GM18868 (cell line): Measurements from ENCODE around the gene SLC7A5.
"Not testable (repeated sequence)": the region's sequence is repeated elsewhere in the genome, so short reads cannot be mapped to it uniquely, and the experiment has no call there.

ENCODE experiments used
- ATAC-seq: cut with Tn5 transposase; IDR thresholded peaks from one replicate; pipeline ENCODE4 v1.9.1; 2021; ENCODE audit warnings: mild to moderate bottlenecking, moderate library complexity; ENCODE audit not compliant: unreplicated experiment

Gene SLC7A5

GRCh38 chr16:87802670-87803069 is 66.6 kb downstream of the SLC7A5 start:
- no peak for ATAC-seq

- no peak for ATAC-seq
Measured at GRCh38 chr16:87801679-87802259, 67.5 kb downstream of the SLC7A5 start.

GRCh38 chr16:87800497-87800896 is 68.8 kb downstream of the SLC7A5 start:
- no peak for ATAC-seq

- no peak for ATAC-seq
Measured at GRCh38 chr16:87795336-87795735, 74.0 kb downstream of the SLC7A5 start.

- no peak for ATAC-seq
Measured at GRCh38 chr16:87794485-87795078, 74.7 kb downstream of the SLC7A5 start.

GRCh38 chr16:87792205-87792565 is 77.1 kb downstream of the SLC7A5 start:
- ATAC-seq = no peak

GRCh38 chr16:87791295-87792204 is 77.8 kb downstream of the SLC7A5 start:
- no peak for ATAC-seq

- no peak for ATAC-seq
Measured at GRCh38 chr16:87790292-87791100, 78.8 kb downstream of the SLC7A5 start.

- ATAC-seq = no peak
Measured at GRCh38 chr16:87789437-87790291, 79.6 kb downstream of the SLC7A5 start.

GRCh38 chr16:87788730-87789436 is 80.4 kb downstream of the SLC7A5 start:
- ATAC-seq = not testable (repeated sequence)

GRCh38 chr16:87787451-87788091 is 81.7 kb downstream of the SLC7A5 start:
- not testable (repeated sequence) for ATAC-seq

GRCh38 chr16:87784812-87785211 is 84.5 kb downstream of the SLC7A5 start:
- no peak for ATAC-seq

- ATAC-seq = no peak
Measured at GRCh38 chr16:87782033-87782432, 87.3 kb downstream of the SLC7A5 start.

GRCh38 chr16:87780385-87780989 is 88.8 kb downstream of the SLC7A5 start:
- no peak for ATAC-seq
